C4-2B (cell line): ENCODE data around the gene DGKB.
A peak's percentile ranks its signal among the peaks of the same experiment; 100 is the strongest.

Experiments used
- H3K27ac ChIP-seq: fragments of 450-650 bp; 2 replicates; pipeline ENCODE4 v1.5.1; 2017
- ZFX ChIP-seq: fragments of 450-650 bp; IDR thresholded peaks from 2 replicates; pipeline ENCODE4 v1.6.1; 2017
- TF ChIP-seq, protein P1 (sequence below): fragments of 450-650 bp; conservative IDR thresholded peaks from 2 replicates; pipeline ENCODE4 v1.5.1; 2017; ENCODE audit warnings: mild to moderate bottlenecking

Gene DGKB

DNA sequence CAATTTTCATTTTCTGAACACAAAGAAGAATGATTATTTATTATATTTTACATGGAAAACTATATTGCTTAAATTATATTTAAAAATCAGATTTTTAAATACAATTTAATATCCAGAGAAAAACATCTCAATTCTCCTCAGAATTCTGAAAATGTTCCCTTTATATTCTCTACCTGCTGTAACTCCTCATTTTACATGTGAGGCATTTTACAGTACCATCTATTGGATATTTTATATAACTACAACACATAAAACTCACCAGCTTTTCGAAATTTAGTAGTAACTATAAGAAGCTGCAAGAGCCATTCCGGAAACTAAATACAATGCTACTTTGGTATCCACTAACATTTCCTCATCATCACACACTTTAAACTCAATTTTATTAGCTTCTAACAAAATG lies 264.6 kb downstream of the DGKB start:
- TF ChIP-seq, protein P1, sequence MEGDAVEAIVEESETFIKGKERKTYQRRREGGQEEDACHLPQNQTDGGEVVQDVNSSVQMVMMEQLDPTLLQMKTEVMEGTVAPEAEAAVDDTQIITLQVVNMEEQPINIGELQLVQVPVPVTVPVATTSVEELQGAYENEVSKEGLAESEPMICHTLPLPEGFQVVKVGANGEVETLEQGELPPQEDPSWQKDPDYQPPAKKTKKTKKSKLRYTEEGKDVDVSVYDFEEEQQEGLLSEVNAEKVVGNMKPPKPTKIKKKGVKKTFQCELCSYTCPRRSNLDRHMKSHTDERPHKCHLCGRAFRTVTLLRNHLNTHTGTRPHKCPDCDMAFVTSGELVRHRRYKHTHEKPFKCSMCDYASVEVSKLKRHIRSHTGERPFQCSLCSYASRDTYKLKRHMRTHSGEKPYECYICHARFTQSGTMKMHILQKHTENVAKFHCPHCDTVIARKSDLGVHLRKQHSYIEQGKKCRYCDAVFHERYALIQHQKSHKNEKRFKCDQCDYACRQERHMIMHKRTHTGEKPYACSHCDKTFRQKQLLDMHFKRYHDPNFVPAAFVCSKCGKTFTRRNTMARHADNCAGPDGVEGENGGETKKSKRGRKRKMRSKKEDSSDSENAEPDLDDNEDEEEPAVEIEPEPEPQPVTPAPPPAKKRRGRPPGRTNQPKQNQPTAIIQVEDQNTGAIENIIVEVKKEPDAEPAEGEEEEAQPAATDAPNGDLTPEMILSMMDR: peak; percentile 25
- TF ChIP-seq ZFX: no peak
- H3K27ac ChIP-seq: no peak overlapping the region

DNA sequence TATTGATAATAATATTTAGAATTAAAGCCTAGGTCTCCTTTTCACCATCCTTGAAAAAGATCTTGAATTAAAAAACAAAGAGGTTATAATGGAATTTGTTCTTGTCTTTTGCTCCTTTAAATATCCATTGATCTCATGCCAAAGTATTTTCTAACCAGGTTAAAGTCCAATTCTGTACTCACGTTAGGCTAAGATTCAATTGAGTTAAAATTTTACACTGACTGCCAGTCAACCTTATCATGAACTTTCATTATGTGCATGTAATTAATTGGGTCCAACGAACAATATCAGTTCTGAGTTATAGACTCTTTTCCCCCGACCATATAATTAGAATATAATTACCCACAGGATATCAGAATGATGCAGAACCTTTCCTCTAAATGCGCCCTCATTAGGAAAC lies 266.6 kb downstream of the DGKB start:
- TF ChIP-seq ZFX: no peak
- TF ChIP-seq, protein P1: no peak
- no peak overlapping the region for H3K27ac ChIP-seq

DNA sequence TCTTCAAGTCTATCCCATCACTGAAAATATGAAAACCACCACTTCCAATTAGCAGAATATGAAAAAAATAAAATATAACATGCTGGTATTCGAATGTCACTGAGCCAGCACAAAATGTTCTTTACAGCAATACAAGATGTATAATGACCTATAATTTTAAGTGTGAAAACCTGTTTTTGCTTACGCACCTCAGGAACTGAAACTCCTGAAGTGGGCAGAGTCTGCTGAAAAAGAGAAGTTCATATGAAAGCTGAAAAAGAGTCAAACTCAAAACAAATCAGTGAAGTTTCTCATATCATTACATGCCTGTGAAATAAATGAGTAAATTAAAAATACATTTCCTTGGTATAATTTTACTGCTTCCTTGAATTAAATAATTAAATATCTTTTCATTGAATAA lies 272.5 kb downstream of the DGKB start:
- TF ChIP-seq ZFX: no peak
- TF ChIP-seq, protein P1: no peak

DNA sequence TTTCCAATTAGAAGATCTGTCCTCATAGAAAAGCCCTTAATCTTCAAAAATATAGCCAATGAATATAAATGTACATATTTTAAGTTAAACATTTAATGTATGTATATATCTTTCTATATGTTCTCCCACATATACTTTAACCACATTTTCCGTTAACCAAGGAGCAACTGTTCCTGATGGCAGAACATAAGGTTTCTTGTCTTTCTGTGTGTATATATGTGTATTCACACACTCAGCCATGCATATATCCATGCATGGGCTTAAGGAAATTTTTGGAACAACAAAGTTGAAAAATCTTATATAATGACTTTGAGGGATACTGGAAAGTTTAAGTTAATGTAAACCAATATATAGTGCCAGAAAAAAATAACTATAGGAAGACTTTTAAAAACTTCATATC lies 274.0 kb downstream of the DGKB start:
- TF ChIP-seq ZFX: no peak
- TF ChIP-seq, protein P1: no peak

More for the DNA sequence above, 272.5 kb downstream of the DGKB start:
- H3K27ac ChIP-seq: no peak overlapping the region

DNA sequence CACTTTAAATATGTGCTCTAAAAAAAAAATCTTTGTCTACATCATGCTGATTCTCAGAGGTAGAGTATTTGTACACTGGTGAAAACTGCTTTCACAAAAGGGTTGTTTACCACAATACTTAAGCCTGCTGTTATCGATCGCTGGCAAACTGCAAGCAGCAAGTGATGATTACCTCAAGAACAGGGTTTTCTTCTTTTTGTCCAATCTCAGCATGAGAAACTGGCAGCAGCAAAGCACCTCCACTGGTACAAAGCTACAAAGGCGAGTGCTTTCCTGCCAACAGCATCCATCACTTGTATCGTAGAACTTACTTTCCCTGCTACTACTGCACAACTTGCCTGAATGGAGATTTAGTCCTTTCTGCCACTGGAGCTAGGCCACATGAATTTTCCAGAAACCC lies 276.5 kb downstream of the DGKB start:
- TF ChIP-seq ZFX: no peak
- TF ChIP-seq, protein P1: no peak
- H3K27ac ChIP-seq: no peak overlapping the region

More for the DNA sequence above, 274.0 kb downstream of the DGKB start:
- H3K27ac ChIP-seq: no peak overlapping the region

DNA sequence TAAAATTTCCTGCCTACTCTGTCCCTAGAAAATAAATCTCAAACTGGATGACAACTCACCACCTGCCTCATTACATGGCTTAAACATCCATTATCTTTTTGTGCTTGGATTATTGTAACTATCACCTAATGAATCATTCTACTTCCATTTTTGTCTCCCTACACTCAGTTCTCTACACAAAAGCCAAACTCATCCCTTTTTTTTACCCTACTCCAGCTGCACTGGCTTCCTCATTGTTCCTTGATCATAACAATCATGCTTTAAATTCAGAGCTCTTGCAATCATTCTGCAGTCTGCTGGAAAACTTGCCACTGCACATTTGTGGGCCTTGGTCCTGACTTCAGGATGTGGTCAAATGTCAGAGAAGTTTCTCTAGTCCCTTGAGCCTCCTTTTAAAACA lies 280.0 kb downstream of the DGKB start:
- no peak for TF ChIP-seq ZFX
- no peak overlapping the region for H3K27ac ChIP-seq

DNA sequence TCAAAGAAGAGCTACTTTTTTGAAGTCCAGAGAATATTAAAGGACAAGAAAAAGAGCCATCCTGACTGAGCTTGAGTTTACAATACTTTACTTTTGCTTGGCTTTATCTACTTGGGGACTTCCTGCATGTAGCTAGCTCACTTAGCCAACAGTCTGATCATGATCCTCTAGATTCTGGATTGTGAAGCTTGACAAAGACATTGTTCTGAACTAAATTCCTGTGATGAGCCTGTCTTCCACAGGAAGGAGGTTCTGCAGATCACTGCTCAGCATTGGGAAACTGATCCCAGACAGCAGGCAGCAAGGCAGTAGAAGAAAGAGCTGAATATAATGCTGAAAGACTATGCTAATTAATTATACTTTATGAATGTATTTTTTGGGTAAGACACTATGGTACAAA lies 296.4 kb downstream of the DGKB start:
- TF ChIP-seq, protein P1: no peak
- no peak for TF ChIP-seq ZFX
- H3K27ac ChIP-seq: no peak overlapping the region

DNA sequence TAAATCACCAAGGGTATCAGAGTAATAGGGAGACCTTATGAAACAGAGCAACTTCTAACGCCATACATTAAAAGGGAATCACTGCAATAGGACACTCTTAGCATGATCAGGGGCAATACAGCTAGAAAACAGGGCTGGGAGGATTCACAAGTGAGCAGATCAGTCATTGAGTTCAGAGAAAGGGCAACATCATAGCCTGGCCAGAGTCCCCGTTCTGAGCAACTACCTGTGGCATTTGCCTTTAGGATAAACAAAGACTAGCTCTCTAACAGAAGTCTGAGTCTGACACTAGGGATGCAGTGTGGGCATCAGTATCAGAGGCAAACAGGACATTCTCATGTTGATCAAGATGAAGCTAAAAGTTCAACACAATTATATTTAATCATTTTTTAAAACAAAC lies 297.9 kb downstream of the DGKB start:
- TF ChIP-seq, protein P1: no peak
- TF ChIP-seq ZFX: no peak
- H3K27ac ChIP-seq: no peak overlapping the region
